SK-N-SH treated with all-trans-retinoic acid at 6 μM for 48 hours (cell line): ENCODE measurements around the gene SOD1.

Source experiments
- ATAC-seq: fragments of 200-7000 bp; cut with Tn5 transposase; 3 replicates; pipeline ENCODE4 v1.9.1; 2020; ENCODE audit warnings: mild to moderate bottlenecking, moderate library complexity
- ARNTL ChIP-seq: fragments of 450-650 bp; formaldehyde crosslinking; IDR thresholded peaks from 2 replicates; pipeline ENCODE4 v1.5.0; 2020; ENCODE audit warnings: low read depth, mild to moderate bottlenecking, moderate library complexity, borderline replicate concordance
- BACH2 ChIP-seq: fragments of 250-450 bp; sonication (Bioruptor Pico); IDR thresholded peaks from 2 replicates; pipeline ENCODE4 v1.9.0; 2021; ENCODE audit warnings: mild to moderate bottlenecking, borderline replicate concordance
- CREB5 ChIP-seq: fragments of 250-450 bp; sonication (Bioruptor Pico); IDR thresholded peaks from 2 replicates; pipeline ENCODE4 v1.5.1; 2020; ENCODE audit warnings: low read depth, mild to moderate bottlenecking, moderate library complexity
- CSDC2 ChIP-seq: fragments of 250-450 bp; sonication (Bioruptor Pico); IDR thresholded peaks from 2 replicates; pipeline ENCODE4 v1.5.0; 2020; ENCODE audit warnings: mild to moderate bottlenecking, moderate library complexity
- CSRNP3 ChIP-seq: fragments of 250-450 bp; sonication (Bioruptor Pico); IDR thresholded peaks from 2 replicates; pipeline ENCODE4 v1.5.1; 2021; ENCODE audit warnings: mild to moderate bottlenecking, moderate library complexity
- ESRRG ChIP-seq: fragments of 250-450 bp; sonication (Bioruptor Pico); IDR thresholded peaks from 2 replicates; pipeline ENCODE4 v1.6.1; 2021; ENCODE audit warnings: mild to moderate bottlenecking
- GLIS3 ChIP-seq: fragments of 250-450 bp; sonication (Bioruptor Pico); IDR thresholded peaks from 2 replicates; pipeline ENCODE4 v1.5.0; 2020; ENCODE audit warnings: mild to moderate bottlenecking, moderate library complexity
- ISL1 ChIP-seq: fragments of 250-450 bp; sonication (Bioruptor Pico); IDR thresholded peaks from 2 replicates; pipeline ENCODE4 v2.1.2; 2022; ENCODE audit warnings: mild to moderate bottlenecking, moderate library complexity
- OSR1 ChIP-seq: fragments of 250-450 bp; sonication (Bioruptor Pico); IDR thresholded peaks from 2 replicates; pipeline ENCODE4 v1.8.0; 2022; ENCODE audit warnings: moderate library complexity, mild to moderate bottlenecking, inconsistent platforms
- PATZ1 ChIP-seq: fragments of 250-450 bp; sonication (Bioruptor Pico); IDR thresholded peaks from 2 replicates; pipeline ENCODE4 v1.8.0; 2020; ENCODE audit warnings: mild to moderate bottlenecking, moderate library complexity, borderline replicate concordance
- POU6F1 ChIP-seq: fragments of 250-450 bp; sonication (Bioruptor Pico); IDR thresholded peaks from 2 replicates; pipeline ENCODE4 v1.8.0; 2021; ENCODE audit warnings: low read depth, mild to moderate bottlenecking, moderate library complexity, borderline replicate concordance
- RARB ChIP-seq: fragments of 250-450 bp; sonication (Bioruptor Pico); IDR thresholded peaks from 2 replicates; pipeline ENCODE4 v1.8.0; 2021; ENCODE audit warnings: mild to moderate bottlenecking, moderate library complexity
- TCF4 ChIP-seq: fragments of 250-450 bp; sonication (Bioruptor Pico); IDR thresholded peaks from 2 replicates; pipeline ENCODE4 v1.8.0; 2021; ENCODE audit warnings: mild to moderate bottlenecking, moderate library complexity, borderline replicate concordance
- TSHZ2 ChIP-seq: fragments of 250-450 bp; sonication (Bioruptor Pico); IDR thresholded peaks from 2 replicates; pipeline ENCODE4 v1.5.0; 2020; ENCODE audit warnings: mild to moderate bottlenecking, moderate library complexity
- ZC3H10 ChIP-seq: fragments of 250-450 bp; sonication (Bioruptor Pico); IDR thresholded peaks from 2 replicates; pipeline ENCODE4 v1.5.1; 2021; ENCODE audit warnings: mild to moderate bottlenecking, moderate library complexity
- ZFP3 ChIP-seq: fragments of 250-450 bp; sonication (Bioruptor Pico); IDR thresholded peaks from 2 replicates; pipeline ENCODE4 v1.5.0; 2020; ENCODE audit warnings: mild to moderate bottlenecking, moderate library complexity
- ZFP30 ChIP-seq: fragments of 450-650 bp; formaldehyde crosslinking; IDR thresholded peaks from 2 replicates; pipeline ENCODE4 v1.5.0; 2022; ENCODE audit warnings: mild to moderate bottlenecking, moderate library complexity
- ZNF70 ChIP-seq: fragments of 450-650 bp; formaldehyde crosslinking; IDR thresholded peaks from 2 replicates; pipeline ENCODE4 v1.5.0; 2020; ENCODE audit warnings: mild to moderate bottlenecking, moderate library complexity
- ZNF8 ChIP-seq: fragments of 450-650 bp; formaldehyde crosslinking; IDR thresholded peaks from 2 replicates; pipeline ENCODE4 v1.5.0; 2020; ENCODE audit warnings: mild to moderate bottlenecking, moderate library complexity

Gene SOD1

GRCh38 chr21:31687108-31687507, 27.6 kb downstream of the SOD1 start:
- TF ChIP-seq TSHZ2 (CRISPR knock-in tag): no peak
- no peak for TF ChIP-seq ZFP3 (CRISPR knock-in tag)
- TF ChIP-seq POU6F1 (CRISPR knock-in tag): no peak
- no peak for TF ChIP-seq ISL1 (CRISPR knock-in tag)
- no peak for TF ChIP-seq CSDC2
- TF ChIP-seq CREB5 (CRISPR knock-in tag): no peak
- no peak for TF ChIP-seq ZNF70
- no peak for TF ChIP-seq CSRNP3 (CRISPR knock-in tag)
- no peak for TF ChIP-seq BACH2 (CRISPR knock-in tag)
- TF ChIP-seq OSR1 (CRISPR knock-in tag): no peak
- TF ChIP-seq GLIS3: no peak
- no peak for TF ChIP-seq PATZ1 (CRISPR knock-in tag)
- TF ChIP-seq ARNTL: no peak
- no peak for TF ChIP-seq ZFP30 (CRISPR knock-in tag)
- no peak for ATAC-seq

- ATAC-seq: no peak
- TF ChIP-seq POU6F1 (CRISPR knock-in tag): no peak
- no peak for TF ChIP-seq BACH2 (CRISPR knock-in tag)
- no peak for TF ChIP-seq ZC3H10 (CRISPR knock-in tag)
- TF ChIP-seq ZNF8 (CRISPR knock-in tag): no peak
- no peak for TF ChIP-seq CSDC2
- no peak for TF ChIP-seq TCF4 (CRISPR knock-in tag)
- TF ChIP-seq CREB5 (CRISPR knock-in tag): no peak
- TF ChIP-seq ESRRG (CRISPR knock-in tag): no peak
- no peak for TF ChIP-seq RARB (CRISPR knock-in tag)
- TF ChIP-seq, all 23 proteins: peak for 0
These were observed 29.3 kb downstream of the SOD1 start for GRCh38 chr21:31688603-31689368.
